Measurements from ENCODE around the gene LAMB1. TPM values are rescaled to one million over a fixed set of nuclear protein-coding genes. Genes with fewer than 3 reads are reported as not detected.

Gene LAMB1
- polyA plus RNA-seq, 1 donor from 2014 or later = 7.6 TPM

DNA sequence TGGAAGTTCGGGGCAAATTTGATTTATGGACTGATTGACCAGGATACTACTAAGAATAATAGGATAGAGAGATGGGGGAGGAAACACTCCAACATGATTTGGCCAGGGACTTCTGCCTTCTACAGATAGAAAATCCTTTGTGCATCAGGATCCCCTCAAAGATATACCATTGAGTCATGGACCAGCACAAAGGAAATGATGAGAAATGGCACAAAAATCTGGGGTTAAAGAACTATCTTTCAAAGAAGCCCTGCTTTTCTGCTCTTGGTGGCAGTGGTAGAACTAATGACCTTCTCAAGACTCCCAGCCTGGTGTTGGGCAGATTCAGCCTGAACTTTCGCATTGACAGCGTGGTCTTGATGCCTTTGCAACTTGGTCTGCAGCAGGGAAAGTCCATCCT lies 27.6 kb upstream of the LAMB1 start:
- Histone ChIP-seq H2AFZ (ENCODE audit: low read depth, low read length) (no peak overlapping the region), H3K9ac (ENCODE audit: low read length) (no peak overlapping the region)

DNA sequence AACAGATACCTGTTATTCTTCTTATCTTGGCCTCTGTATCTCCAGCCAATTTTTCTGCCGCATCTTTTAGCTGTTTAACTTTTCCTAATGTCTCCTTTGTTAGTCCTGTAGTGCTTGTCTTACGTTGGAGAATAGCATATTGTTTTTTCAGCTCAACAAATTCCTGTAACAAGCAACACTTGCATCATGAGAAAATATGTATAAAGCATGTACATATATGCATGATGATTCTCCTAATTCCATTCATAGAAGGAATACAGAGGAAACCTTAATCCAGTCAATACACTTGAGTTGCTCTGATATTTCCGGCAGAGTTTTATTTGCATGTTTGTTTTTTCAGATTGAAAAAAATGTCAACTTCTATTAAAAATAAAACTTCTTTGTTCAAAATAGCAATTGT lies 26.1 kb upstream of the LAMB1 start:
- no peak overlapping the region for H3K4me3 ChIP-seq (ENCODE audit: low read length)
- H3K27me3 ChIP-seq (ENCODE audit: insufficient read depth, low read depth, low read length) = no peaks in the 10 kb centered on the region
- H3K9me2 ChIP-seq (ENCODE audit: insufficient read depth, low read length) = no peaks in the 10 kb centered on the region
- no peaks in the 10 kb centered on the region for H3K79me2 ChIP-seq (replicated peaks; ENCODE audit: insufficient read depth, low read length)
- H2AFZ ChIP-seq (ENCODE audit: low read depth, low read length) = no peak overlapping the region
- no peak overlapping the region for H3K4me2 ChIP-seq (ENCODE audit: low read length)
- TF ChIP-seq, protein P1, sequence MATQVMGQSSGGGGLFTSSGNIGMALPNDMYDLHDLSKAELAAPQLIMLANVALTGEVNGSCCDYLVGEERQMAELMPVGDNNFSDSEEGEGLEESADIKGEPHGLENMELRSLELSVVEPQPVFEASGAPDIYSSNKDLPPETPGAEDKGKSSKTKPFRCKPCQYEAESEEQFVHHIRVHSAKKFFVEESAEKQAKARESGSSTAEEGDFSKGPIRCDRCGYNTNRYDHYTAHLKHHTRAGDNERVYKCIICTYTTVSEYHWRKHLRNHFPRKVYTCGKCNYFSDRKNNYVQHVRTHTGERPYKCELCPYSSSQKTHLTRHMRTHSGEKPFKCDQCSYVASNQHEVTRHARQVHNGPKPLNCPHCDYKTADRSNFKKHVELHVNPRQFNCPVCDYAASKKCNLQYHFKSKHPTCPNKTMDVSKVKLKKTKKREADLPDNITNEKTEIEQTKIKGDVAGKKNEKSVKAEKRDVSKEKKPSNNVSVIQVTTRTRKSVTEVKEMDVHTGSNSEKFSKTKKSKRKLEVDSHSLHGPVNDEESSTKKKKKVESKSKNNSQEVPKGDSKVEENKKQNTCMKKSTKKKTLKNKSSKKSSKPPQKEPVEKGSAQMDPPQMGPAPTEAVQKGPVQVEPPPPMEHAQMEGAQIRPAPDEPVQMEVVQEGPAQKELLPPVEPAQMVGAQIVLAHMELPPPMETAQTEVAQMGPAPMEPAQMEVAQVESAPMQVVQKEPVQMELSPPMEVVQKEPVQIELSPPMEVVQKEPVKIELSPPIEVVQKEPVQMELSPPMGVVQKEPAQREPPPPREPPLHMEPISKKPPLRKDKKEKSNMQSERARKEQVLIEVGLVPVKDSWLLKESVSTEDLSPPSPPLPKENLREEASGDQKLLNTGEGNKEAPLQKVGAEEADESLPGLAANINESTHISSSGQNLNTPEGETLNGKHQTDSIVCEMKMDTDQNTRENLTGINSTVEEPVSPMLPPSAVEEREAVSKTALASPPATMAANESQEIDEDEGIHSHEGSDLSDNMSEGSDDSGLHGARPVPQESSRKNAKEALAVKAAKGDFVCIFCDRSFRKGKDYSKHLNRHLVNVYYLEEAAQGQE (IDR thresholded peaks at IDR 0.05; ENCODE audit: borderline replicate concordance) = no peak
- no peak for TF ChIP-seq MXI1 (conservative IDR thresholded peaks at IDR 0.05; ENCODE audit: poor library complexity, severe bottlenecking)
- no peak for TF ChIP-seq POLR2AphosphoS5 (IDR thresholded peaks at IDR 0.05)
- TF ChIP-seq, protein P2, sequence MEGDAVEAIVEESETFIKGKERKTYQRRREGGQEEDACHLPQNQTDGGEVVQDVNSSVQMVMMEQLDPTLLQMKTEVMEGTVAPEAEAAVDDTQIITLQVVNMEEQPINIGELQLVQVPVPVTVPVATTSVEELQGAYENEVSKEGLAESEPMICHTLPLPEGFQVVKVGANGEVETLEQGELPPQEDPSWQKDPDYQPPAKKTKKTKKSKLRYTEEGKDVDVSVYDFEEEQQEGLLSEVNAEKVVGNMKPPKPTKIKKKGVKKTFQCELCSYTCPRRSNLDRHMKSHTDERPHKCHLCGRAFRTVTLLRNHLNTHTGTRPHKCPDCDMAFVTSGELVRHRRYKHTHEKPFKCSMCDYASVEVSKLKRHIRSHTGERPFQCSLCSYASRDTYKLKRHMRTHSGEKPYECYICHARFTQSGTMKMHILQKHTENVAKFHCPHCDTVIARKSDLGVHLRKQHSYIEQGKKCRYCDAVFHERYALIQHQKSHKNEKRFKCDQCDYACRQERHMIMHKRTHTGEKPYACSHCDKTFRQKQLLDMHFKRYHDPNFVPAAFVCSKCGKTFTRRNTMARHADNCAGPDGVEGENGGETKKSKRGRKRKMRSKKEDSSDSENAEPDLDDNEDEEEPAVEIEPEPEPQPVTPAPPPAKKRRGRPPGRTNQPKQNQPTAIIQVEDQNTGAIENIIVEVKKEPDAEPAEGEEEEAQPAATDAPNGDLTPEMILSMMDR (IDR thresholded peaks at IDR 0.05; ENCODE audit: poor library complexity, severe bottlenecking) = no peak
- TF ChIP-seq RAD21 (conservative IDR thresholded peaks at IDR 0.05) = no peak
- no peak for TF ChIP-seq EP300 (conservative IDR thresholded peaks at IDR 0.05; ENCODE audit: poor library complexity, severe bottlenecking)
- TF ChIP-seq EZH2 (IDR thresholded peaks at IDR 0.05; ENCODE audit: borderline replicate concordance, insufficient read depth, low read length, poor library complexity, severe bottlenecking) = no peak
- TF ChIP-seq TAF1 (IDR thresholded peaks at IDR 0.05; ENCODE audit: low read depth) = no peak
- no peak for TF ChIP-seq SMC3 (conservative IDR thresholded peaks at IDR 0.05; ENCODE audit: poor library complexity)
- no peaks in the 10 kb centered on the region for H3K9me3 ChIP-seq (ENCODE audit: low read length)
- no peak overlapping the region for H3K27ac ChIP-seq (ENCODE audit: low read length)
- H3F3A ChIP-seq (ENCODE audit: insufficient read depth, low read length, poor library complexity, severe bottlenecking) = no peaks in the 10 kb centered on the region
- H3K9ac ChIP-seq (ENCODE audit: low read length) = no peak overlapping the region
- H3K36me3 ChIP-seq (ENCODE audit: insufficient read depth, low read length) = no peaks in the 10 kb centered on the region
- no peaks in the 10 kb centered on the region for H4K20me1 ChIP-seq (ENCODE audit: insufficient read depth)

More for the DNA sequence above, 27.6 kb upstream of the LAMB1 start:
- no peak overlapping the region for H3K27ac ChIP-seq (ENCODE audit: low read length)
- H3K79me2 ChIP-seq (replicated peaks; ENCODE audit: insufficient read depth, low read length) = no peaks in the 10 kb centered on the region
- H3K4me3 ChIP-seq (ENCODE audit: low read length) = no peak overlapping the region
- no peaks in the 10 kb centered on the region for H3K9me2 ChIP-seq (ENCODE audit: insufficient read depth, low read length)
- H3K4me2 ChIP-seq (ENCODE audit: low read length) = no peak overlapping the region
- no peaks in the 10 kb centered on the region for H3F3A ChIP-seq (ENCODE audit: insufficient read depth, low read length, poor library complexity, severe bottlenecking)
- no peaks in the 10 kb centered on the region for H3K36me3 ChIP-seq (ENCODE audit: insufficient read depth, low read length)
- no peak for TF ChIP-seq MXI1 (conservative IDR thresholded peaks at IDR 0.05; ENCODE audit: poor library complexity, severe bottlenecking)
- no peak for TF ChIP-seq EZH2 (IDR thresholded peaks at IDR 0.05; ENCODE audit: borderline replicate concordance, insufficient read depth, low read length, poor library complexity, severe bottlenecking)
- no peak for TF ChIP-seq POLR2AphosphoS5 (IDR thresholded peaks at IDR 0.05)
- TF ChIP-seq, protein P1 (IDR thresholded peaks at IDR 0.05; ENCODE audit: borderline replicate concordance) = no peak
- TF ChIP-seq EP300 (conservative IDR thresholded peaks at IDR 0.05; ENCODE audit: poor library complexity, severe bottlenecking) = no peak
- no peak for TF ChIP-seq RAD21 (conservative IDR thresholded peaks at IDR 0.05)
- no peak for TF ChIP-seq TAF1 (IDR thresholded peaks at IDR 0.05; ENCODE audit: low read depth)
- no peak for TF ChIP-seq SMC3 (conservative IDR thresholded peaks at IDR 0.05; ENCODE audit: poor library complexity)
- TF ChIP-seq, protein P2 (IDR thresholded peaks at IDR 0.05; ENCODE audit: poor library complexity, severe bottlenecking) = no peak
- no peaks in the 10 kb centered on the region for H3K9me3 ChIP-seq (ENCODE audit: low read length)
- H3K27me3 ChIP-seq (ENCODE audit: insufficient read depth, low read depth, low read length) = no peaks in the 10 kb centered on the region
- no peaks in the 10 kb centered on the region for H4K20me1 ChIP-seq (ENCODE audit: insufficient read depth)

Measured in neural cell (in vitro differentiated cells).